Small intestine (tissue), 7 donors: ENCODE data around the gene CES3. TPM values are rescaled to one million over a fixed set of nuclear protein-coding genes. Genes with fewer than 3 reads are reported as not detected.

Experiments
- DNase-seq, 2 donors: peaks; one replicate each; pipeline versions ENCODE4 v3.0.0 to v3.0.0-alpha.2; 2013
- FAIRE-seq: peaks from 2 replicates; lab custom pipeline; 2012; peaks lifted over from hg19 to GRCh38; lab: Jason Lieb, UNC
- H3K27ac ChIP-seq, 3 donors: one replicate each; pipeline ENCODE4 v1.5.1; 2013; ENCODE audit warnings: low read length in 2 of 3, mild to moderate bottlenecking in 2 of 3, control low read depth in 1 of 3, inconsistent platforms in 1 of 3, low read depth in 1 of 3, moderate library complexity in 1 of 3
- H3K27me3 ChIP-seq, 3 donors: one replicate each; pipeline ENCODE4 v1.6.1; 2013; ENCODE audit warnings: low read length in 3 of 3, inconsistent platforms in 1 of 3; ENCODE audit not compliant: control insufficient read depth in 3 of 3, insufficient read depth in 3 of 3
- H3K36me3 ChIP-seq, 3 donors: one replicate each; pipeline ENCODE4 v1.6.1; 2013; ENCODE audit warnings: low read length in 3 of 3, inconsistent platforms in 1 of 3, low read depth in 1 of 3, mild to moderate bottlenecking in 1 of 3, moderate library complexity in 1 of 3; ENCODE audit not compliant: control insufficient read depth in 3 of 3, insufficient read depth in 2 of 3
- H3K4me1 ChIP-seq, 3 donors: one replicate each; pipeline ENCODE4 v1.6.1; 2013; ENCODE audit warnings: low read length in 2 of 3, inconsistent platforms in 1 of 3, low read depth in 1 of 3, mild to moderate bottlenecking in 1 of 3, moderate library complexity in 1 of 3; ENCODE audit not compliant: control insufficient read depth in 3 of 3, insufficient read depth in 2 of 3
- H3K4me3 ChIP-seq, 3 donors: one replicate each; pipeline ENCODE4 v1.5.1; 2013; ENCODE audit warnings: low read length in 3 of 3, control low read depth in 1 of 3, inconsistent platforms in 1 of 3, low read depth in 1 of 3, mild to moderate bottlenecking in 1 of 3, moderate library complexity in 1 of 3
- H3K9me3 ChIP-seq, 2 donors: one replicate each; pipeline ENCODE4 v1.6.1; 2013; ENCODE audit warnings: low read depth in 1 of 2, low read length in 1 of 2; ENCODE audit not compliant: control insufficient read depth in 2 of 2, insufficient read depth in 1 of 2
- WGBS, 3 donors: extraction: QIAGEN DNeasy Blood & Tissue Kit; methylation state at CpG; one replicate each; pipeline ENCODE4 v1.1.7; 2013; 5-methylcytosine and 5-hydroxymethylcytosine counted together
- polyA plus RNA-seq, 4 donors: library from polyadenylated mRNA; stranded (reverse) in 3 of 4; unstranded in 1 of 4; fragments of 200-250 nt in 3 of 4; fragments of 120-200 nt in 1 of 4; gene quantifications; one replicate each; pipeline versions ENCODE4 v1.2.1 to v1.2.3, GENCODE V29; 2013
- donor health status: healthy with polysubstance abuse.
- donor health status: control.
- donor health status: control.
- donor health status: Bipolar disorder and iron deficiency.
- donor health status: healthy.

The CES3 gene
- polyA plus RNA-seq, 4 donors = 14.6 to 36.0 (median 24.3) TPM

DNA sequence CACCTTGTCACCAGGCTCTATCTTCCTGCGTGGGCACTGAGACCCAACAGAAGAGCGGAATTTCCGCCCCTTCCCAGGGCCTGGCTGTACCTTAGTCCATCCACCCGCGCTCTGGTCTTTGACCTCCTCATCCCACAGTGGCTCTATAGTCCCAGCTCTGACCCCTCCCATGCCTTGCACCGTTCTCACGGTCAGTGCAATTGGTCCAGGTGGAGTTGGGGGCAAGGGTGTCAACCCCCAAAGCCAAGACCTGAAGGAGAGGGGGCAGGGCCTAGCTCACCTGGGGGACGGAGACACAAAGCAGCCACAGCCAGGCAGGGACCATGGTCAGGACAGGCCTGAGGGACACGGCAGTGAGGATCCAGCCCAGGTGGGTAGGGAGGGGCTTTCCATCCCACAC lies 43.3 kb upstream of the CES3 start:
- 58 to 79% (median 60%) methylated on average over 9 of the region's 9 CpGs for WGBS, 3 donors
- Histone ChIP-seq H3K36me3 (no peaks in the 10 kb centered on the region), H3K4me1 (peaks cover 0 to 25% (median 4%) of the 10 kb centered on the region in 3 donors), H3K27ac (no peak overlapping the region), H3K4me3 (no peak overlapping the region), H3K27me3 (peaks cover 0 to 2% (median 0%) of the 10 kb centered on the region in 3 donors), H3K9me3 (no peaks in the 10 kb centered on the region)
- DNase-seq (no peak), FAIRE-seq (no peak)

DNA sequence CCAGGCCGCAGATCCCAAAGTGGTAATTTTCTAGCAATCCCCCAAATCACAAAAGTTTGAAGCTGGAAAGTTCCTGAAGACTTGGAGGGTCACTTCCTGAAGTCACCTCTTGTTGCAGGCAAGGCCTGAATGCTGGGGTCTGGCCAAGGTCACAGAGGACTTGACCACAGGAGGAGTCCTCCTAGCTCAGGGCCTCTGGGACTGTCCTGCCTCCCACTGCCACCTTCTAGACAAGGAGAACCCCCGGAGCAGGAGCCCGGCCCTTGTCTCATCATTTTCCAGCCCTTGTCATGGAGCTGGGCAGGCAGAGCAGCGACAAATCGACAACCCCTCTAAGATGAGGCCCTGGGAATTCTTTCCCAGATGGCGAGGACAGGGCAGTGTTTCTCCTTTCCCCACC lies 42.7 kb upstream of the CES3 start:
- no peak overlapping the region for H3K4me3 ChIP-seq
- no peaks in the 10 kb centered on the region for H3K9me3 ChIP-seq
- H3K36me3 ChIP-seq = no peaks in the 10 kb centered on the region
- no peak for DNase-seq
- 81 to 91% (median 87%) methylated on average over 6 of the region's 6 CpGs for WGBS, 3 donors
- no peak for FAIRE-seq
- H3K4me1 ChIP-seq = peaks cover 0 to 25% (median 4%) of the 10 kb centered on the region in 3 donors
- H3K27ac ChIP-seq = peak overlapping the region in 1 of 3 donors; percentile 25
- H3K27me3 ChIP-seq = peaks cover 0 to 2% (median 0%) of the 10 kb centered on the region in 3 donors

DNA sequence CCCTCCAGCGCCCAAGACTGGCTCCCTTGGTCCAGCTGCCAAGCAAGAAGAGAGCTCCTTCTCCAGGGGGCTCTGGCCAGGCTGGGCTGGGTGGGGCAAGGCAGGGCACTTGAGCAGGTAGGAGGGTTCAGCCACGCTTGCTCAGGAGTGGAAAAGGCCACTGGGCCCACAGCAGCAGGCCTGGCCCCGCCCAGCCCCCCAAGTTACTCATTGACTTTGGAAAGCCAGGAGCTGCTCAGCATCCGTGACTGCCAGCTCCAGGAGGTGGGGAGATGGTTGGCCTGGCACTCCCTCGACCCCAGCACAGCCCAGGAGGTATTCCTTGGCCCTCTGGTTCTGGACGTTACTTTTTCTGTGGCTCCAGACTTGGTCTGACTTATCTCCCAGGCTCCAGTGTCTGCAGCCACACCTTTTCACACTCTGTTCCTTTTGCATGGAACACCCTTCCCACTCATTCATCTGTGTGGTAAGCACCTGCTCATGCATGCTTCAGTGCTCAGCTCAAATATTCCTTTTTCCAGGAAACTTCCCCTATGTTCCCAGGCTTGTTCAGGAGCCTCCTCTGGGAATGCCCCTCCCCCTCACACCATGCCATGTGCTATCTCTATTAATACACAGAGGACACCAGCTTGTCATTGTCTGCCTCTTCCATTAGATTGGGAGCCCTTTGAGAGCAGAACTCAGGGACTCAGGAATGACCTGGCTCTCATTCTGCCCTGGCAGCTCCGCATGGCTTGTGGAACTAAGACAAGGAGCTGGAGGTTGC lies 42.1 kb upstream of the CES3 start, which contains the start of gene CDH16:
CDH16 (minus strand) TSS at position 83 of the 766 bp plus-strand sequence. CDS start 820 bp downstream, outside the sequence.
- Histone ChIP-seq H3K4me1 (peaks cover 0 to 25% (median 4%) of the 10 kb centered on the region in 3 donors), H3K9me3 (no peaks in the 10 kb centered on the region), H3K4me3 (no peak within 1 kb of the TSS), H3K27ac (peak within 1 kb of the TSS in 1 of 3 donors; percentile 25), H3K27me3 (peaks cover 0 to 8% (median 0%) of the 10 kb centered on the region in 3 donors), H3K36me3 (no peaks in the 10 kb centered on the region)
- DNase-seq (peak; percentile 73 to 82), FAIRE-seq (no peak)
- WGBS, 3 donors = 35 to 71% (median 51%) methylated on average over 7 of the region's 7 CpGs

DNA sequence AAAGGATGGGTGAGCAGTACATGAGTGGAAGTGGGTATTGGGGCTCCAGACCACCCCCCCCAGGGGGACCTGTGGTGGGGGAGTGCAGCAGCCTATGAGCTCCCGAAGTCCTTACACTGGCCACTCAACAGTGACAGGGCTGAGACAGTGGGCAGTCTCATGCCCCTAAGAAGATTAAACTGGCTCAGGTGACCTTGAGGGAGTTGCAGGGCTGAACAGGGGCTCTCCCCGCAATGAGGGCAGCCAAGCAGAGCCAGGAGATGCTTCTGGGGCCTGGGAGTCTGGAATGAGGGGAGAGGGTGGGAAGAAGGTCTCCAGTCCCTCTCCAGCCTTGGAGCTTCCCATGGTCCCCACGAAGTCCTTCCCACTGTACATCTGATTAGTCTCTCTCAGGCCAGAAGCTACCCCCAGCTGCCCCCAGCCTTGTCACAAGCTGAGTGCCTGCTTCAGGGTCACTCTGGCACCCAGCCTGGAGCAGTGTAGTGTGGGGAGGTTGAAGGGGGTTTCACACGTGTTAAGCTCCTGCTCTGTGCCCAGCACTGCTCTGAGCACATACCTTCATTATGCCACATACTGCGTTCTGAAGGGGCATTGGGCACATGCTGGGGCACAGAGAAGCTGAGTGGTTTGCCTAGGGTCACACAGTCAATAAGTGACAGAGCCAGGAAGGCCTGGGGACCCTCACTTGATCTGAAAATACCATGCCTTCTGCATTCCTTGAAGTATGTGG lies 41.3 kb upstream of the CES3 start:
- whole genome bisulfite sequencing, 3 donors = 69 to 71% (median 70%) methylated on average over 5 of the region's 5 CpGs
- no peaks in the 10 kb centered on the region for H3K9me3 ChIP-seq
- FAIRE-seq (no peak), DNase-seq (no peak)
- H3K27ac ChIP-seq = no peak overlapping the region
- H3K4me1 ChIP-seq = peaks cover 2 to 28% (median 4%) of the 10 kb centered on the region in 3 donors
- H3K36me3 ChIP-seq = no peaks in the 10 kb centered on the region
- peaks cover 0 to 16% (median 0%) of the 10 kb centered on the region in 3 donors for H3K27me3 ChIP-seq
- no peak overlapping the region for H3K4me3 ChIP-seq

DNA sequence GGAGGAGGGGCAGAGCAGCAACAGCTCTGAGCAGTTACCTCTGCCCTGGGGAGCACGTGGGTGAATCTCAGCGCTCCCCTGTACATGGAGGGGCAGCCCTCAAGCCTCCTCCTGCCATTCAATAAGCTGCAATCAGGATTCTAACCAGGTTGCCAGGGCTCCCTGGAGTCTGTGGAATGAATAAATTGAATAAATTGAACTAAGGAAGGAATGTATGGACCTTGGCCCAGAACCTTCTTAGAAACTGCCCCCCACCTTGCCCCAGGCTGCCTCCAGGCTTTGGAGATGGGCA lies 40.8 kb upstream of the CES3 start:
- H3K36me3 ChIP-seq = no peaks in the 10 kb centered on the region
- H3K27me3 ChIP-seq = peaks cover 0 to 20% (median 0%) of the 10 kb centered on the region in 3 donors
- H3K4me1 ChIP-seq = peaks cover 3 to 30% (median 4%) of the 10 kb centered on the region in 3 donors
- FAIRE-seq = no peak
- WGBS, 3 donors = 46 to 68% (median 64%) methylated on average over 2 of the region's 2 CpGs
- no peak for DNase-seq
- no peaks in the 10 kb centered on the region for H3K9me3 ChIP-seq
- H3K4me3 ChIP-seq = no peak overlapping the region
- H3K27ac ChIP-seq = no peak overlapping the region

DNA sequence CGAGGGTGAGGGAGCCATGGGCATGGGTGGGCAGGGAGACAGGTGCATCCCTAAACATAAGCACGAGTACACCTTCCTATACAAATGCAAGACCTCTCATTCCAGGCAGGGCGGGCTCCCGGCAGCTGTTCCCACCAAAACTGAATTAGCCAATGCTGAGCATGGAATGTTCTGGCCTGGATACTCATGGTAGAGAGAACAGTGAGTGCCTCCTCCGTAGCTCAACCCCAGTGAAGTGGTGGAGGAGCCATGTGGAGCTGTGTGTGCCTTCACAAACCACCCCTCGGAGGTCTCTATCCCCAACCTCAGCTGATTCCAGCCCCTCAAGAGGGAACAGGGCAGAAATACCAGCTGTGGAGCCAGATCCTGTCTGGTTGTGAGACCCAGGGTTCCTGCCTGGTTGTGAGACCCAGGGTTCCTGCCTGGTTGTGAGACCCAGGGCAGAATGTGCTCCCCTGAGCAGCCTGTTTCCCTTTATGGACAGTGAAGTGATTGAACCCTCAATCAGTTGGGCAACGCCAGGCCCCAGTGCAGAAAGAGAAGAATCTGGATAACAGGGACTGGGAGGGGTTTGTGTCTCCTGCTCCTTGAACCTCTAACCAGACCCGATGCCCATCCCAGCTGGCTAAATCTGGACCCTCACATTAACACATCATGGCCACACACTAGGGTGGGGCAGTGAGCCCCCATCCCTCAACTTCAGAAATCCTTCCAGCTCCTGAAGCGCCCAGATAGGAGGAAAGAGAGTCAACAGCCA lies 40.0 kb upstream of the CES3 start:
- peaks cover 0 to 29% (median 0%) of the 10 kb centered on the region in 3 donors for H3K27me3 ChIP-seq
- 70 to 79% (median 73%) methylated on average over 9 of the region's 9 CpGs for WGBS, 3 donors
- H3K4me3 ChIP-seq = no peak overlapping the region
- H3K9me3 ChIP-seq = no peaks in the 10 kb centered on the region
- peaks cover 3 to 36% (median 4%) of the 10 kb centered on the region in 3 donors for H3K4me1 ChIP-seq
- DNase-seq = no peak
- no peak for FAIRE-seq
- no peak overlapping the region for H3K27ac ChIP-seq
- no peaks in the 10 kb centered on the region for H3K36me3 ChIP-seq

DNA sequence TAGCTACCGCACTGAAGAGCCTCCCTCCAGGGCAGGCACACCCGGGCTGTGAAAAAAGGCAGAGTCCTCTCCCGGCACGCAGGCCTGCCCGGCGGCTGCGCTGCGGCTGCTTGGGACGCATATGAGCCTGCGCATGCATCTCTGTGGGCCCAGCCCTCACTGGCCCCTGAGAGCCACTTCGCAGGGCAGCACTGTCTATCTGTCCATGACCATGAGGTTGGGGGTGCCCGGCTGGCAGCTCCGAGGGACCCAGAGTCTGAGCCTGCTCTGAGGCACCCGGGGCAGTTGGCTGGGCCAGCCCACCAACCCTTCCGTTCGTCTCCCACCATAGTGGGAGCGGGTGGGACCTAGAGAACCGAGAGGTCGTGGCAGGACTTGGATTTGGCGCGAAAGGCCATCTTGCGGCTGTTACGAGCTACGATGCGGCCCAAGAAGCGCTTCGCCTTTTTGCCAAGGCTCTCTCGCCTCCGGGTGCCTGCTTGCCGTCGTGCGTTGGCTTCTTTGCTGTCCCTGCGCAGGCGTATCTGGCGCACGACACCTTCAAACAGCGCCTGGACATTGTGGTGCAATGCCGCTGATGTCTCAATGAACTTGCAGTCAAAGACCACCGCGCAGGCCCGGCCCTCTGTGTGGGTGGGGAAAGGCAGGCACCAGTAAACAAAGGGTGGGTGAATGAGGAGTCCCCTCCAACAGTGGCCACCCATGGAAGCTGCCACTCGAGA lies 39.2 kb upstream of the CES3 start:
- peaks cover 3 to 36% (median 4%) of the 10 kb centered on the region in 3 donors for H3K4me1 ChIP-seq
- FAIRE-seq = no peak
- 76 to 81% (median 79%) methylated on average over 40 to 42 of the region's 42 CpGs for whole genome bisulfite sequencing, 3 donors

More for the DNA sequence above, 39.2 kb upstream of the CES3 start:
- no peaks in the 10 kb centered on the region for H3K36me3 ChIP-seq
- H3K27me3 ChIP-seq = peaks cover 0 to 33% (median 0%) of the 10 kb centered on the region in 3 donors
- no peak for DNase-seq
- H3K9me3 ChIP-seq = no peaks in the 10 kb centered on the region
- no peak overlapping the region for H3K4me3 ChIP-seq
- H3K27ac ChIP-seq = no peak overlapping the region
